Endometrial microvascular endothelial cells (primary cell): Measurements from ENCODE around the gene ZG16. TPM values are rescaled to one million over a fixed set of nuclear protein-coding genes. Genes with fewer than 3 reads are reported as not detected.

ENCODE experiments used
- in situ Hi-C: cut with HindIII; loops from 2 replicates; pipeline ENCODE4 v1.10.0; 2017; ENCODE audit warnings: low sequenced_read_pairs, low pct_unique_long_range_greater_than_20kb; ENCODE audit errors: inconsistent ontology term
- total RNA-seq: library from RNA; depleted of rRNA; stranded (reverse); fragments of >200 nt; gene quantifications from one replicate; pipeline ENCODE4 v1.2.3, GENCODE V29; 2015; ENCODE audit errors: inconsistent ontology term

The ZG16 gene
- total RNA-seq, 1 donor from 2014 or later = not detected

DNA sequence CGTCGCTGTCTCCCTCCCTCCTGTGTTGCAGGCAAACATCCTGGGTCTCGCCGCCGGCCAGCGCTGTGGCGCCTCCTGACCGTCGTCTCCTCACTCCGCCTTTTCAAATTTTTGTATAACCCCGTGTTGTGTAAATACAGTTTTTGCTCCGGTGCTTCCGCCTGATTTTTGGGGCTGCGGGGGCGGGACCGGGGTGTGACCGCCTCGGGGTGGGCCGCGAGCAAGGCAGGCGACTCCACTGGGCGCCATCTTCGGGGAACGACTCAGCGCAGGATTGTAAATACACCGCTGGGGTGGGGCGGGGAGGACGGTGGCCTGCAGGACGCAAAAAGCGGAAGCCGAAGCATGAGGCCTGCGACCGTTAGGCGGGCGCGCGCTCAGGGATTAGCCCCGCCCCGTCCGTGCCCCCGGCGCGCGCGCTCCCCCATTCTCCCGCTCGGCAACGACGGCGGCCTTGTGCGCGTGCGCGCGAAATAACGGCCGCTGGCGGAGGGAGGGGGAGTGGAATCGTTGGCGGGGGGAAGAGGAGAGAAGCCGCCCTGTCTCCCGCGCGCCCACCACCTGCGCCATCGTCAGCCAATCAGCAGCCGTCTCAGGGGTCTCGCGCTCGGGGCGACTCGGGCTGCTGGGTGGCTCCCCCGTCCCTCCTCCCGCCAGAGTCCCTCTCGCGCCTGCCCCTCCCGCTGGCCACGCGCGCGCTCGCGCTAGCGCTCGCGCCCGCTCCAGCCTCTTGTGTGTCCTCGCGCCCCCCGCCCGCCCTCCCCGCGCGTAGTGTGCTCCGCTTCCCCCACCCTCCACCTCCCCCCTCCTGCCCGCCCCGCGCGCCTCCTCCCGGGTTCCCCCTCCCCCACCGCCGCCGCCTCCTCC lies 27.4 kb downstream of the ZG16 start:
- in situ Hi-C loops = loop anchor here (10.0 kb wide), 1 partner anchor 59 kb away; the partner anchor contains the start of gene CDIPT

DNA sequence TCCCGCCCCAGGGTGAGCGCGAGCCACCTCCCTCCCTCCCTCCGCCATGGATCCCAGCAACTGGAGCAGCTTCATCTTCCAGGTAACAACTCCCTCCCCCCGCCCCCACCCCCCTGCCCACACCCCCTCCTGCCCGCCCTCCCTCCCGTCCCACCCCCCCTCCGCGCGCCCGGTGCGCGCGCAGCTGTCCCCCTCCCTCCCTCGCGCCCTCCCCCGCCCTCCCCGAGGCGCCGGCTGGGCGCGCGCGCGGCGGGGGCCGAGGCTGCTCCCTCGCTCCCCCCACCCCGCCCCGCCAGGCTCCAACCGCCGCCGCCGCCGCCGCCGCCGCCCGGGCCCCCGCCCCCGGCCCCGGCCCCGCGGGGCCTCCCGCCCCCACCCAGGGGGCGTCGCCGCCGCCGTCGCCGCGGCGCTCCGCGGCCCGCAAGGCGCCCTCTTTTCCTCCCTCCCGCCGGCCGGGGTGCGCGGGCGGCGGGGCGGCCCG lies 28.1 kb downstream of the ZG16 start, which contains the start of gene MAZ:
Gene MAZ, plus strand, starts transcription at position 431 of the 481 bp plus-strand sequence. CDS start 173 bp downstream, outside the sequence.
- in situ Hi-C loops = loop anchor here (10.0 kb wide), 1 partner anchor 59 kb away; the partner anchor contains the start of gene CDIPT

DNA sequence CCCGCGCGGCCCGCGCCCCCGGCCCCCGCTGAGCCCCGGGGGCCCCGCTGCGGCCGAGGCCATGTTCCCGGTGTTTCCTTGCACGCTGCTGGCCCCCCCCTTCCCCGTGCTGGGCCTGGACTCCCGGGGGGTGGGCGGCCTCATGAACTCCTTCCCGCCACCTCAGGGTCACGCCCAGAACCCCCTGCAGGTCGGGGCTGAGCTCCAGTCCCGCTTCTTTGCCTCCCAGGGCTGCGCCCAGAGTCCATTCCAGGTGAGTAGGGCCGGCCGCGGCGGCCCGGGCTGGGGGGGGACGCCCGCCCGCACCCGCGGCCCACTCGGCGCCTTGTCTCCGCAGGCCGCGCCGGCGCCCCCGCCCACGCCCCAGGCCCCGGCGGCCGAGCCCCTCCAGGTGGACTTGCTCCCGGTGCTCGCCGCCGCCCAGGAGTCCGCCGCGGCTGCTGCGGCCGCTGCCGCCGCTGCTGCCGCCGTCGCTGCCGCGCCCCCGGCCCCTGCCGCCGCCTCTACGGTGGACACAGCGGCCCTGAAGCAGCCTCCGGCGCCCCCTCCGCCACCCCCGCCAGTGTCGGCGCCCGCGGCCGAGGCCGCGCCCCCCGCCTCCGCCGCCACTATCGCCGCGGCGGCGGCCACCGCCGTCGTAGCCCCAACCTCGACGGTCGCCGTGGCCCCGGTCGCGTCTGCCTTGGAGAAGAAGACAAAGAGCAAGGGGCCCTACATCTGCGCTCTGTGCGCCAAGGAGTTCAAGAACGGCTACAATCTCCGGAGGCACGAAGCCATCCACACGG lies 28.8 kb downstream of the ZG16 start:
- in situ Hi-C loops = loop anchor here (10.0 kb wide), 1 partner anchor 58 kb away; the partner anchor contains the start of gene CDIPT

DNA sequence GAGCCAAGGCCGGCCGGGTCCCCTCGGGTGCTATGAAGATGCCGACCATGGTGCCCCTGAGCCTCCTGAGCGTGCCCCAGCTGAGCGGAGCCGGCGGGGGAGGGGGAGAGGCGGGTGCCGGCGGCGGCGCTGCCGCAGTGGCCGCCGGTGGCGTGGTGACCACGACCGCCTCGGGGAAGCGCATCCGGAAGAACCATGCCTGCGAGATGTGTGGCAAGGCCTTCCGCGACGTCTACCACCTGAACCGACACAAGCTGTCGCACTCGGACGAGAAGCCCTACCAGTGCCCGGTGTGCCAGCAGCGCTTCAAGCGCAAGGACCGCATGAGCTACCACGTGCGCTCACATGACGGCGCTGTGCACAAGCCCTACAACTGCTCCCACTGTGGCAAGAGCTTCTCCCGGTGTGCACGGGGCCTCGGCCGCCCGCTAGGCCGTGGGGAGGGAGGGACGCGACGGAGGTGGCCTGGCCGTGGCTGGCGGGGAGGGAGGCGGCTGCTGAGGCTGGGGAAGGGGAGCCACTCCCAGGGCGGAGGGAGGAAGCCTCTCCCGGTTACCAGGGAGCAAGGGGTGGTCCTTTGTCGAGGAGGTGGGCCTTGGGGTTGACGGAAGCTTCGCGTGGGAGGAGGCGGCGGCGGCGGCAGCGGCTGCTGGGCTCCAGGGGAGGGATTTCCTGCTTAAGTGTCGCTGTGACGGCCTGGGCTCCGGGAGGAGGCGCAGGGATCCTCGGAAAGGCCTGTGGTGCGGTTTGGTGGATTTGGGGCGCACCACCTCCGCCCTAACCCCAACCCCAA lies 29.6 kb downstream of the ZG16 start:
- in situ Hi-C loops = loop anchor here (10.0 kb wide), 1 partner anchor 57 kb away; the partner anchor contains the start of gene CDIPT

DNA sequence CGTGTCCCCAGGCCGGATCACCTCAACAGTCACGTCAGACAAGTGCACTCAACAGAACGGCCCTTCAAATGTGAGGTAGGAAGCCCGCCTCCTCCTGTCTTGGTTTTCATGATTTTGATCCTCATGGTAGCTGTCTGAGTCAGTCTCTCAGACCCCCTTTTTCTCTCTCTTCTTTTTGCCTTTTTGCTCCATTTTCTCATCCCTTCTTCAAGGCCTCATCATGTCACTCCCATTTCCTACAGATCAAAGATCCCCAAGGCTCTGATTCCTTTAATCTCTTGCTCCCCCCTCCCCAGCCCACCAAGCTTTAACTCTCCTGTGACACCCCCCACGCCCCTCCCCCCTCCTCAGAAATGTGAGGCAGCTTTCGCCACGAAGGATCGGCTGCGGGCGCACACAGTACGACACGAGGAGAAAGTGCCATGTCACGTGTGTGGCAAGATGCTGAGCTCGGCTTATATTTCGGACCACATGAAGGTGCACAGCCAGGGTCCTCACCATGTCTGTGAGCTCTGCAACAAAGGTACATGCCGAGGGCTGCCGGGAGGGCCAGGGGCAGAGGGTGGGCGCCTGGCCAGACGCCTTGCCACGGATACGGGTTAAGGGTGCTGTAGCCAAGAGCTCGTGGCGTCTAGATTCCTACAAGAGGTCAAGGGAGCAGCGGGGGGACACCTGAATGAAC lies 30.3 kb downstream of the ZG16 start:
- in situ Hi-C loops = loop anchor here (10.0 kb wide), 1 partner anchor 56 kb away; the partner anchor contains the start of gene CDIPT

DNA sequence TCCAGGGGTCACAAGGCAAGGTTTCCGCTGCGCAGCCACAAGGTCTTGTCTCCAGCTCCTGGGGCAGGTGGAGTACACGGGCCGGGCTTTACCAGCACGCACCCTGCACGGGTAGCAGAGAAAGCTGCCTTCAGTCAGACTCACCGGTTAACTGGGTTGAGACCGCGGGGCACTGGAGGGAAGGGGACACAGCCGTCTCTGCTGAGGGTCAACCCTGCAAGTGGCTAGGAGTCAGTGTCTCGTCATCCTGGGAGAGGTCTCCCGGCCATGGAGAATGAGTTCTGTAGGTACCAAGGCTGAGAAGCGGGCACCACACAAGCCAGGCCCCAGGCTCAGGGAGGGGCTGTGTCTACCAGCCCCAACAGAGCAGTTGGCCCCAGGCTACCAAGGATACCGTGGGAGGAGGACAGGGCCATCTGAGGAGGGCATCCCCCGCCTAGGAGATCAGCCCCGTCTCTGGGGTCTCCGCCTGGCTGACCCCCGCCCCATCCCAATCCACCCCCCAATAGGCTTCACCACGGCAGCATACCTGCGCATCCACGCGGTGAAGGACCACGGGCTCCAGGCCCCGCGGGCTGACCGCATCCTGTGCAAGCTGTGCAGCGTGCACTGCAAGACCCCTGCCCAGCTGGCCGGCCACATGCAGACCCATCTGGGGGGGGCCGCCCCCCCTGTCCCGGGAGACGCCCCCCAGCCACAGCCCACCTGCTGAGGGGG lies 31.1 kb downstream of the ZG16 start:
- in situ Hi-C loops = loop anchor here (10.0 kb wide), 1 partner anchor 56 kb away; the partner anchor contains the start of gene CDIPT

DNA sequence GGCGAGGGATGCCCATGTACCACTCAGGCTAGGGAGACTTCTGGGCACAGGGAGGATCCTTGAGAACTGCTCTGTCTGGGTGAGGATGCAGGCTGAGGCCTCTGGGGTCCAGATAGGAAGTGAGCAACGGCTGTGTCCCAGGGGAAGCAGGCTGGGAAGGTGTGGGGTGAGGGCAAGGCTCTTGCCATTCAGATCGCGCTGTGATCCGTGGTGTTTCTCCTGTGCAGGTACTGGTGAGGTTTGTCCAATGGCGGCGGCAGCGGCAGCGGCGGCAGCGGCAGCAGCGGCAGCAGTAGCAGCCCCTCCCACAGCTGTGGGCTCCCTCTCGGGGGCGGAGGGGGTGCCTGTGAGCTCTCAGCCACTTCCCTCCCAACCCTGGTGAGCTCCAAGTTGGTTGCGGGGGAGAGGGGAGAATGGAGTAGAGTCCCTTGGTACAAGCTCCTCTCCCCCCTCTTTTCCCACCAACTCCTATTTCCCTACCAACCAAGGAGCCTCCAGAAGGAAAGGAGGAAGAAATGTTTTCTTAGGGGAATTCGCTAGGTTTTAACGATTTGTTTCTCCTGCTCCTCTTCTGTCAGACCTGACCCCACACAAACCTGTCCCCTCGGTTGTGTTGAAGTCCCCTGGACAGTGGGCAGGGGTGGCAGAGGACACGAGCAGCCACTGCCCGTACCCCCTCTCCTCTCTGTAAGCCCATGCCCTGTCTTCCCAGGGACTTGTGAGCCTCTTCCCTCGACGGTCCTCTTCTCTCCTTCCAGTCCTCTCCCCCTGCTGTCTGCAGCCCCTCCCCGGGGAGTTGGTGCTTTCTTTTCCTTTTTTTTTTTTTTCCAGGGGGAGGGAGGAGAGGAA lies 32.0 kb downstream of the ZG16 start:
- in situ Hi-C loops = loop anchor here (10.0 kb wide), 1 partner anchor 55 kb away; the partner anchor contains the start of gene CDIPT

DNA sequence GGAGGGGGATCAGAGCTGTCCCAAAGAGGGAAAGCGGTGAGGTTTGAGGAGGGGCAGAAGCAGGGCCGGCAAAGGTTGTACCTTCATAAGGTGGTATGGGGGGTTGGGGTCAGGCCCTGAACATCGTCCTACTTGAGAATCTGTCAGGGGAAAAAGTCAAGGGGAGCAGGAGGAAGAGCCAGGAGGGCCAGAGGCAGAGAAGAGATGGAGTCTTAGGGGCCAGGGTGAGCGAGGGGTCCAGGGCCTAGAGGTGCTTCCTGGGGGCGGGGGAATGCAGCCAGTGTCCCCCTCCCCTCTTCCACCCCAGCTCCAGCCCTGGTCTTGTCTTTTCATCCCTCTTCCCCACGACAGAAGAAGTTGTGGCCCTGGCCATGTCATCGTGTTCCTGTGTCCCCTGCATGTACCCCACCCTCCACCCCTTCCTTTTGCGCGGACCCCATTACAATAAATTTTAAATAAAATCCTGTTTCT lies 32.7 kb downstream of the ZG16 start:
- in situ Hi-C loops = no loop called here

DNA sequence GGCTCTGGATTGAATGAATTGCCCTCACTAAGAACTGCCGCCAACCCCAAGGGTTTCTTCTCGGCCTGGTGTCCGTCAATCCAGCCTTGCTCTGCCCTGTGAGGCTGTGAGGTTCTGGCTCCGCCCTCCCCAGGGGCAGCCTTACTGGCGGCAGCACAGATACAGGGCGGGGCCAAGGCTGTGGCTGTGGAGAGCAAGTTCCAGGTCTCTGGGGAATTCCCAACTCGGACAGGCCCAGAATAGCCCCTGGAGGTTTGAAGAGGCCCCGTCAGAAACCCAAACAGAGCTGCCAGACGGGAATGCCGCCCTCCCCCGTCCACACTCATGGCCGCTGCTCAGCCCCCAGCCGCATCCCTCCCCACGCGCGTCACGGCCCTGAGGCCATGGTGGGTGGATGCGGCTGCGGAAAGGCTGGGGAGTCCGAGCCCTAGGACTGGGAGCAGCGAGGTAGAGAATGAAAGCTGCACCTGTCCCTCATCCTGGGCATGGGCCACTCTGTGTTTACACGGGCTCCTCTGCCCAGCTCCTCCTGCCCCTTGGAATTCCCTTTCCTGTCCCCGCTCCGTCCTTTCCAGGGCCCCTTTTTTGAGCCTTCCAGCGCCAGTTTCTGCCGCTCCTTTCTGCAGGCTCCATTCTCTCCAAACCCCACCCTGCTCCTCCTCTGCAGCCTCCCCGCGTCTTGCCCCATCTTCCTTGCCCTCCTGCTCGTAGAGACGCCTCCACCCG lies 33.3 kb downstream of the ZG16 start:
- in situ Hi-C loops = no loop called here

DNA sequence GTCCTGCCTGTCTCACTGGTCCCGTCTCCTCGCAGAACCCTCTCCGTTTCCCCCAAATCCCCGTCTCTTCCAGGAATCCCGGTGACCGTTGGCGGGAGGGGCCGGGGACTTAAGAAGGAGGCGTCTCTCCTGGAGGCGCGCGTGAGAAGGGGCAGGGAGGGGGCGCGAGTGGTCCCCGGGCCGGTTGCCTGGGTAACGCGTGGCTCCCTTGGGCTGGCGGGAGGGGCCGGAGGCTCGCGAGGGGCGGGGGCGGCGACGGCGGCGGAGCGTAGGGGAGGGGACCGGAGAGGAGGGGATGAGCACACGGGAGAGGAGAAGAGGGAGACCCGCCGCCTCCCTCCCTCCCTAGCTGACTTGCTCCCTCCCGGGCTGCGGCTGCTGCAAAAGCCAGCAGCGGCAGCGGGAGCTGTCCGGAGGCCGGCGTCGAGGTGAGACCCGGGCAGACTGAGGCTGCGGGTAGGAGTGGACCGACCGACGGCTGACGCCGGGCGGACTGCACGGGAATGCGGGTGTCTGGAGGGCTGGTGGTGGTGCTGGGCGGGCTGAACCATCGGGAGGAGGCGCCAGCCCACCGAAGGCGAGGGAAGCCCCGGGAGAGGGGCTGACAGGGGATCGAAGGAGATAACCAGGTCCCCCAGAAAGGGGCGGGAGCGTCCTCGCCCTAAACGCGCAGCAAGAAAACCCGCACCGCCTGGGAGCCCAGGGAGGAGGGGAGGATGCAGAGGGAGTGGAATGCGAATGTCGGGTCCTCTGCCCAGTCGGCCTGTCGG lies 34.0 kb downstream of the ZG16 start, which contains the start of gene PRRT2:
Gene PRRT2, plus strand, starts transcription at position 298 of the 770 bp plus-strand sequence. CDS start 862 bp downstream, outside the sequence.
- in situ Hi-C loops = no loop called here

DNA sequence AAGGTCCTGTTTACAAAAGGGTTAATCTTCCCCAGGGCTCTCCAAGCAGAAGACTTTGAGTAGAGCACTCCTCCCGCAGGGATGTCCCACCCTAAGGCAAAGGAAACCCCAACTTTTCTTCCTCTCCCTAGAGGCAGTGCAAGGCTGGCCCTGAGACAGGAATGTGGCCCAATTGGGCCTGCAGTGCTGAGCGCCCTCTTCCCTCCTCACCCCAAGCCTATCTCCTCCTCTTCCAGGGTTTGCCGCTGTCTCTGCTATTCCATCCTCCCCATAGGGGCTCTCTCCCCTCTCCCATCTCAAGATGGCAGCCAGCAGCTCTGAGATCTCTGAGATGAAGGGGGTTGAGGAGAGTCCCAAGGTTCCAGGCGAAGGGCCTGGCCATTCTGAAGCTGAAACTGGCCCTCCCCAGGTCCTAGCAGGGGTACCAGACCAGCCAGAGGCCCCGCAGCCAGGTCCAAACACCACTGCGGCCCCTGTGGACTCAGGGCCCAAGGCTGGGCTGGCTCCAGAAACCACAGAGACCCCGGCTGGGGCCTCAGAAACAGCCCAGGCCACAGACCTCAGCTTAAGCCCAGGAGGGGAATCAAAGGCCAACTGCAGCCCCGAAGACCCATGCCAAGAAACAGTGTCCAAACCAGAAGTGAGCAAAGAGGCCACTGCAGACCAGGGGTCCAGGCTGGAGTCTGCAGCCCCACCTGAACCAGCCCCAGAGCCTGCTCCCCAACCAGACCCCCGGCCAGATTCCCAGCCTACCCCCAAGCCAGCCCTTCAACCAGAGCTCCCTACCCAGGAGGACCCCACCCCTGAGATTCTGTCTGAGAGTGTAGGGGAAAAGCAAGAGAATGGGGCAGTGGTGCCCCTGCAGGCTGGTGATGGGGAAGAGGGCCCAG lies 34.9 kb downstream of the ZG16 start:
- in situ Hi-C loops = no loop called here

DNA sequence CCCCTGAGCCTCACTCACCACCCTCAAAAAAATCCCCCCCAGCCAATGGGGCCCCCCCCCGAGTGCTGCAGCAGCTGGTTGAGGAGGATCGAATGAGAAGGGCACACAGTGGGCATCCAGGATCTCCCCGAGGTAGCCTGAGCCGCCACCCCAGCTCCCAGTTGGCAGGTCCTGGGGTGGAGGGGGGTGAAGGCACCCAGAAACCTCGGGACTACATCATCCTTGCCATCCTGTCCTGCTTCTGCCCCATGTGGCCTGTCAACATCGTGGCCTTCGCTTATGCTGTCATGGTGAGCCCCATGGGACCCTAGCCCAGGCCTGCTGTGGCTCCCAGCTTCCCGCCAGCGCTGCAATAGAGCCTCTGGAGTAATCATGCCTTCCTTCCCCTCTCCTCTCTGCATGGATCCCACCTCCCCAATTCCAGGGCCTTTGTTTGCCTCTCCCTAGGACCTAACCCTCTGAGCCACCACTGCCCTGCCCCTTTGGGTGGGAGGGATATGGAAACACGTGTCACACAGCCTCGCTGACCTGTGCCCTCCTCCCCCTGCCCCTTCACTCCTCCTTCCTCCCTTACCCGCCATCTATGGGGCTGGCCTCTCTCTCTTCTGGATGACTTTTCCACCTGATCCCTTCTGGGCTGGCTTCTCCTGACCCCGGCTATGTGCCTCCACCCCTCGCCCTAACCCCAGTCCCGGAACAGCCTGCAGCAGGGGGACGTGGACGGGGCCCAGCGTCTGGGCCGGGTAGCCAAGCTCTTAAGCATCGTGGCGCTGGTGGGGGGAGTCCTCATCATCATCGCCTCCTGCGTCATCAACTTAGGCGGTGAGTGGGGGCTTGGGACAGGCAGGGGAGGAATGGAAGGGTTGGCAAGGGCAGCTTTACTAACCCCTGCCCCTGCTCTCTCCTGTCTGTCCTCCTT lies 35.8 kb downstream of the ZG16 start:
- in situ Hi-C loops = no loop called here

DNA sequence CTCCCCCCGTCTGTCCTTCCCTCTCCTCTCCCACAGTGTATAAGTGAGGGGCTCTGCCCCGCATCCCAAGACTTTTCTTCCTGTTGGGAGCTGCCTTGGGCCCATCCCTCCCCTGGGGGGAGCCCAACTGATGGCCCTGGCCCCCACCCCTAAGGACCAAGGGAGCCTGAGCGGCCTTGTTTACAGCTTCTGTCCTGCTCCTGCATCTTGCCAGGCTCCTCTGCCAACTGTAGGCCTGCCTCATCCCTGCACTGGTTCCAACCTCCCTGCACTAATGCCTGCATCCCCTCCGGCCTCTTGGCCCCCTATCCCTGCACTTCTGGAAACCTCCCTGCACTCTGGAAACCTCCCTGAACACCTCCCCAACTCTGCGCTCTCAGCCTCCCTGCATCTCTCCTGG lies 36.5 kb downstream of the ZG16 start:
- in situ Hi-C loops = no loop called here
